K562 treated with DMSO at 1 percent for 48 hours (cell line): Measurements from ENCODE around the gene SHCBP1. TPM values are rescaled to one million over a fixed set of nuclear protein-coding genes. Genes with fewer than 3 reads are reported as not detected.

Source experiments
- total RNA-seq: library from RNA; unstranded; fragments of 300-600 nt; gene quantifications from 2 replicates; pipeline ENCODE4 v1.2.3, GENCODE V29; 2022; ENCODE audit warnings: low replicate concordance; ENCODE audit errors: extremely low read depth

Gene SHCBP1
- not detected in 2 replicates for total RNA-seq

GRCh38 chr16:46621006-46621933 lies at the start of gene SHCBP1:
Gene SHCBP1, minus strand, starts transcription at chr16:46621379. Its CDS starts 20 bp downstream, at chr16:46621359.

Other genes starting within 250 kb of the SHCBP1 start
- not detected in 2 replicates for gene VPS35, start 67.8 kb upstream of the SHCBP1 start, total RNA-seq
- gene ORC6, start 68.3 kb upstream of the SHCBP1 start, total RNA-seq = not detected in 2 replicates
- not detected in 2 replicates for gene MYLK3, start 127.0 kb upstream of the SHCBP1 start, total RNA-seq
- gene C16orf87, start 209.8 kb upstream of the SHCBP1 start, total RNA-seq = not detected in 2 replicates